Ramos (cell line): Measurements from ENCODE around the gene SLC12A5.

ENCODE experiments used
- in situ Hi-C: fragments of 300-500 bp; cut with MboI; formaldehyde crosslinking; loops from one replicate; pipeline ENCODE4 v1.14.3; 2022; ENCODE audit warnings: low sequenced_read_pairs; ENCODE audit not compliant: unreplicated experiment

Gene SLC12A5

GRCh38 chr20:46022411-46023147 is 6.4 kb upstream of the SLC12A5 start:
- in situ Hi-C loops = loop anchor here (25.0 kb wide), 1 partner anchor 665 kb away; the partner anchor contains the start of gene TP53RK

- in situ Hi-C loops = loop anchor here (25.0 kb wide), 1 partner anchor 664 kb away; the partner anchor contains the start of gene TP53RK
Measured at GRCh38 chr20:46023148-46023484, 5.9 kb upstream of the SLC12A5 start.

- in situ Hi-C loops = loop anchor here (25.0 kb wide), 1 partner anchor 663 kb away; the partner anchor contains the start of gene TP53RK
Measured at GRCh38 chr20:46023999-46024398, 5.0 kb upstream of the SLC12A5 start.

GRCh38 chr20:46025376-46025783 is 3.6 kb upstream of the SLC12A5 start:
- in situ Hi-C loops = no loop called here

GRCh38 chr20:46027245-46027853 is 1.7 kb upstream of the SLC12A5 start:
- in situ Hi-C loops = no loop called here

GRCh38 chr20:46028110-46028509 is 905 bp upstream of the SLC12A5 start:
- in situ Hi-C loops = no loop called here

GRCh38 chr20:46030284-46031013 is 1.4 kb downstream of the SLC12A5 start:
- in situ Hi-C loops = no loop called here

- in situ Hi-C loops = no loop called here
Measured at GRCh38 chr20:46031014-46031569, 2.1 kb downstream of the SLC12A5 start.

- in situ Hi-C loops = no loop called here
Measured at GRCh38 chr20:46031701-46032254, 2.8 kb downstream of the SLC12A5 start.

- in situ Hi-C loops = no loop called here
Measured at GRCh38 chr20:46034039-46034438, 5.0 kb downstream of the SLC12A5 start.

- in situ Hi-C loops = no loop called here
Measured at GRCh38 chr20:46035253-46035652, 6.2 kb downstream of the SLC12A5 start.

GRCh38 chr20:46035713-46036112 is 6.7 kb downstream of the SLC12A5 start:
- in situ Hi-C loops = no loop called here

- in situ Hi-C loops = no loop called here
Measured at GRCh38 chr20:46036370-46036769, 7.4 kb downstream of the SLC12A5 start.

GRCh38 chr20:46037036-46037435 is 8.0 kb downstream of the SLC12A5 start:
- in situ Hi-C loops = no loop called here

- in situ Hi-C loops = no loop called here
Measured at GRCh38 chr20:46040902-46041535, 12.0 kb downstream of the SLC12A5 start.

- in situ Hi-C loops = no loop called here
Measured at GRCh38 chr20:46043556-46043955, 14.5 kb downstream of the SLC12A5 start.

GRCh38 chr20:46044896-46045295 is 15.9 kb downstream of the SLC12A5 start:
- in situ Hi-C loops = no loop called here

- in situ Hi-C loops = no loop called here
Measured at GRCh38 chr20:46046588-46047310, 17.7 kb downstream of the SLC12A5 start.

GRCh38 chr20:46047821-46048220 is 18.8 kb downstream of the SLC12A5 start:
- in situ Hi-C loops = no loop called here
